ENCODE measurements around the gene KLHL22. TPM values are rescaled to one million over a fixed set of nuclear protein-coding genes. Genes with fewer than 3 reads are reported as not detected.
"Not testable (repeated sequence)": the region's sequence is repeated elsewhere in the genome, so short reads cannot be mapped to it uniquely, and the experiment has no call there.

Gene KLHL22
- total and polyA plus RNA-seq, 2 of the 8 experiments (the other 6 are each of a cell fraction or from before 2014, with no cell fraction given), result 9.4 to 16.2 TPM

- not testable (repeated sequence) for H3K23ac ChIP-seq (ENCODE audit: insufficient read length); H3K23me2 ChIP-seq (ENCODE audit: low read depth, low read length); H4K5ac ChIP-seq (ENCODE audit: insufficient read length, low read depth, low read length); H2BK20ac ChIP-seq (ENCODE audit: low read length); H4K91ac ChIP-seq (replicated peaks; ENCODE audit: insufficient read length, low read length); H3K27me3 ChIP-seq (replicated peaks in 1 of 4; ENCODE audit: control insufficient read depth in 3 of 4, extremely low read depth in 1 of 4, insufficient read depth in 3 of 4, low read length in 3 of 4); FAIRE-seq; H3K14ac ChIP-seq (ENCODE audit: insufficient read length); H3K56ac ChIP-seq (replicated peaks; ENCODE audit: insufficient read length, low read depth, low read length); H4K8ac ChIP-seq (ENCODE audit: extremely low read depth, insufficient read depth, low read length); H2AK5ac ChIP-seq (ENCODE audit: low read depth, low read length); H2BK12ac ChIP-seq (ENCODE audit: low read depth, low read length); H3K4me1 ChIP-seq (replicated peaks in 1 of 4; ENCODE audit: control insufficient read depth in 3 of 4, insufficient read depth in 4 of 4, low read length in 3 of 4); H2BK120ac ChIP-seq (replicated peaks; ENCODE audit: low read depth, low read length); H3K4ac ChIP-seq (replicated peaks; ENCODE audit: insufficient read length, low read depth, low read length); H3K36me3 ChIP-seq (ENCODE audit: control insufficient read depth in 2 of 4, insufficient read depth in 4 of 4, low read length in 3 of 4); H3K9me3 ChIP-seq (ENCODE audit: insufficient read depth in 2 of 2, low read depth in 1 of 2, low read length in 1 of 2); H2BK15ac ChIP-seq (ENCODE audit: low read length)
- CTCF ChIA-PET (ENCODE audit: partially characterized antibody), result interaction anchor here (0.6 to 1.4 kb wide), 4 partner anchors 10 to 57 kb away, joined by 3 to 4 read pairs (median 3); no protein-coding TSS in a partner anchor
- Histone ChIP-seq H3K27ac (ENCODE audit: low read depth, low read length) (peak overlapping the region; percentile 50; the same call in 1 of the 2 replicates), H3K79me1 (ENCODE audit: low read depth, low read length) (peaks cover 14% of the 10 kb centered on the region), H3K4me2 (ENCODE audit: insufficient read depth in 1 of 2, low read depth in 2 of 2, low read length in 2 of 2) (peak overlapping the region; percentile 67 to 77), H2AFZ (ENCODE audit: low read length) (peak overlapping the region; percentile 67), H3K9ac (replicated peaks in 1 of 4; ENCODE audit: extremely low read depth in 1 of 4, low read depth in 3 of 4, low read length in 3 of 4) (peak overlapping the region in 3 of 4 experiments; percentile 45 to 74 (median 62); a peak in 6 of 7 replicates), H3K79me2 (ENCODE audit: control insufficient read depth in 1 of 2, insufficient read depth in 2 of 2, low read length in 2 of 2) (peaks cover 13 to 46% of the 10 kb centered on the region in 2 experiments), H2BK5ac (ENCODE audit: low read depth, low read length) (peak overlapping the region; percentile 47; the same call in 1 of the 2 replicates), H4K20me1 (replicated peaks in 1 of 2; ENCODE audit: control insufficient read depth in 1 of 2, insufficient read depth in 2 of 2, low read length in 2 of 2) (peaks cover 5 to 10% of the 10 kb centered on the region in 2 experiments), H3K18ac (ENCODE audit: extremely low read depth, low read length) (peak overlapping the region; percentile 25), H3K4me3 (ENCODE audit: extremely low read depth in 1 of 4, insufficient read depth in 2 of 4, low read depth in 3 of 4, low read length in 4 of 4) (peak overlapping the region; percentile 84 to 94 (median 86))
- peak in 1 of 2 experiments; percentile 55 for DNase-seq (ENCODE audit: low read depth in 1 of 2, low spot score in 2 of 2)
- TF ChIP-seq ASH2L (IDR thresholded peaks at IDR 0.05; ENCODE audit: low read length) (peak; percentile 13), SIN3A (conservative IDR thresholded peaks at IDR 0.05 in 1 of 2, IDR thresholded peaks at IDR 0.05 in 1 of 2; ENCODE audit: low read depth in 1 of 2, low read length in 2 of 2) (0 out of 4 replicates have a peak, but pooled peaks of 1 of the 2 experiments have one; percentile 11)
- 17 to 100% methylated on average over 3 to 20 of the region's 21 CpGs for WGBS, 2 experiments (ENCODE audit: extremely low coverage in 1 of 2, insufficient coverage in 1 of 2, insufficient read length in 1 of 2, insufficient replicate concordance in 2 of 2, low coverage in 1 of 2, low lambda C conversion rate in 2 of 2, missing lambda C conversion rate in 1 of 2)
- POLR2A ChIA-PET (ENCODE audit: partially characterized antibody), result interaction anchor here (1.0 to 3.7 kb wide), 5 partner anchors 10 to 352 kb away, joined by 3 to 14 read pairs (median 4); no protein-coding TSS in a partner anchor
Observed at GRCh38 chr22:20508067-20508755, 12.6 kb upstream of the KLHL22 start.

Data from H1 (cell line).